NT2/D1 (cell line): ENCODE results near the gene MGAT4B.

Source experiments
- YY1 ChIP-seq: IDR thresholded peaks from 2 replicates; pipeline ENCODE4 v1.6.1; 2011; ENCODE audit not compliant: insufficient read length, insufficient read depth
- ZNF274 ChIP-seq: IDR thresholded peaks from 2 replicates; pipeline ENCODE4 v1.6.1; 2011; ENCODE audit warnings: mild to moderate bottlenecking, low read depth, low read length

GRCh38 chr5:179812997-179813607 lies 6.4 kb upstream of the MGAT4B start:
- TF ChIP-seq ZNF274 (no peak), YY1 (no peak)
